ENCODE measurements around the gene BMS1.
"Not testable (repeated sequence)": the region's sequence is repeated elsewhere in the genome, so short reads cannot be mapped to it uniquely, and the experiment has no call there.

Gene BMS1

GRCh38 chr10:42790835-42791234, 8.2 kb downstream of the BMS1 start:
- DNase-seq, result no peak

- DNase-seq, result no peak
Observed at GRCh38 chr10:42795701-42796100, 13.1 kb downstream of the BMS1 start.

DNA sequence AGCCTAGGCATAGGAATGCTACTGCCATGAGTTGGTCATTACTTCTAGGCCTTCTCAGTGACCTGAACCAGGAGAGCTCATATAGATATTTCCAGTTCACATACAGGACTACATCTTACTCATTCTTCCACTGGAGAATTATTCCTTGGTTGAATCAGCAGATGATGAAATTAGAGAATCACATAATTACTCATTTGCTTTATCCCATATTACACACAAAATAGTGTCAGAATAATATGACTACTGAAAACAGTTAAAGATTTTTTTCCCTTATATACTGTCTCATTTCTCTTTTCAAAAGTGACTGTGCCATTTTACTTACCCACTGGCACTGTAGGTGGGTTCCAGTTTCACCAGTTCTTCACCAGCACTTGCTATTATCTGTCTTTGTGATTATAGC, 18.5 kb downstream of the BMS1 start:
- DNase-seq, result no peak

- no peak for DNase-seq
Observed at GRCh38 chr10:42802876-42803275, 20.3 kb downstream of the BMS1 start.

- DNase-seq, result no peak
Observed at GRCh38 chr10:42809676-42810075, 27.1 kb downstream of the BMS1 start.

DNA sequence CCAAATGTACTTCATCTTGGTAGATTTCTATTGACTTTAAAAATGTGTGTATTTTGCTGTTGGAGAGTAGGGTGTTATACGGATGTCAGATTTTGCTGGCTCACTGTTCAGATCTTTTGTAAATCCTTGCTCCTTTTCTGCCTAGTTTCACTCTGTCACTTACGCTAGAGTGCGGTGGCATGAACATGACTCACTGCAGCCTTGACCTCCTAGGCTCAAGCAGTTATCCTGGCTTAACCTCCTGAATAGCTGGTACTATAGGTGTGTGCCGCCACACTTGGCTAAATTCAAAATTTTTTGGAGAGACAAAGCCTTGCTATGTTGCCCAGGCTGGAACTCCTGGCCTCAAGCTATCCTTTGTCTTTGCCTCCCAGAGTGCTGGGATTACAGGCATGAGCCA, 29.4 kb downstream of the BMS1 start:
- DNase-seq, result no peak

- DNase-seq, result not testable (repeated sequence)
Observed at GRCh38 chr10:42813989-42814687, 31.5 kb downstream of the BMS1 start.

DNA sequence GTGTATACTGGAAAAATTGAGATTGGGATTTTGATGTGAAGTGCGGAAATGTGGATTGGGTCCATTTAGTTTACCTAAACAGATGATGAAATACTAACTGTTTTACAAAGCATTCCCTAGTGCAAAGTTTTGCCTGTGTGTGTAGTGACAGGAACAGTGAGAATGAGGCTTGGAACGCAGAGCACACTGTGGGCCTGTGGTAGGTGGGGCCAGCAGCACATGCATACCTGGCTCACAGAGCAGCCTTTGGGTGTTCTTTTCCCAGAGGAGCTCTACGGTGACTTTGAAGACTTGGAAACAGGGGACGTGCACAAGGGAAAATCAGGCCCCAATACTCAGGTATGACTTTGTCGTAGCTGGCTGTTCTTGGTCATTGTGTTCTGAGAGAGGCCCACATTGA, 33.7 kb downstream of the BMS1 start:
- not testable (repeated sequence) for DNase-seq

GRCh38 chr10:42816912-42817311, 34.3 kb downstream of the BMS1 start:
- DNase-seq, result no peak

DNA sequence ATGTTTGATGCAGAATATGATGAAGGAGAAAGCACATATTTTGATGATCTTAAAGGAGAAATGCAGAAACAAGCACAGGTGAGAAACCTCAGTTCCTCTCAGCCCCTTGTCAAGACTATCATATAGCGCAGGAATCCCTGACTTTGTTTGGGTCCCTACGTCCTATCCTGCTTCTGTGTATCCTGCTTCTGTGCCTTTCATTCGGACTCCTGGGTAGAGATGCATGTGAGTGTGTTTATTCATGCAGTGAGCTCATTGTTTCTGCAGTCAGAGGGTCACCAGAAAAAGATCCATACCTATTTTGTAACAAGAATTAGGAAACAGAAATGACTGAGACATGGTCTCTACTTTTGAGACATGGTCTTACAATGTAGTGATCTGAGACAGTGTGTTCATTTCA, 34.8 kb downstream of the BMS1 start:
- DNase-seq, result not testable (repeated sequence)

DNA sequence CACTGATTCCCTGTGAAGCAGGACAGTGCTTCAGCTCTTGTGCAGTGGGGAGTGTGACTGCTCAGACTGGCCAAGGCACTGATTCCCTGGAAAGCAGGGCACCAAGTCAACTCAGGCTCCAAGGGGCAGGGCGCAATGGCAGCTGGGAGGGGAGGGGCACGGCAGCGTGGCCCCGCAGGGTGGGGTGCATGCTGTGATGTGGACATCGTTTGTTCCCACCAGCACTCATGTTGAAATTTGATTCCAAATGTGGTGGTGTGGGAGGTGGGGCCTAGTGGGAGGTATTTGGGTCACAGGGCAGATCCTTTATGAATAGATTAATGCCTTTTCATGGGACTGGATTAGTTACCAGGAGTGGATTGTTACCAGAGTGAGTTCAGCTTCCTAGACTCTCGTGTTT, 44.2 kb downstream of the BMS1 start:
- not testable (repeated sequence) for DNase-seq

GRCh38 chr10:42827201-42827600, 44.6 kb downstream of the BMS1 start:
- no peak for DNase-seq

DNA sequence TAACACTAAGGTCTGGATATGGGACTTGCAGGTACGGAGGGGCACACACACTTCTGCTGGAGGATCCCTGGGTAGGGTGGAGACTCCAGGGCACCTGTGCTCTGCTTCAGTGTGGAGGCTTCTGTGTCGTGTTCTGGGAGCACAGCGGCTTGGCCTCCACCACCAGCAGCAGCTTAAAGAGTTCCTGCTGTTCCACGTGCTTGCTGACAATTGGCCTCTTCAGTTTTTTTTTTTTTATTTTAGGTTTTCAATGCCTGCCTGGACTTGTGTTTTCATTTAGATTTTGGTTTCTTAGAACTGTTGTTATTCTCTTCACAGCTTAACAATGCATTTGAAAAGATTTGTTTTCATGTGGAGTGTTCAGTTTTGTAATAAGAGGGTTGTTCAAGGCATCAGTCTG, 45.8 kb downstream of the BMS1 start:
- DNase-seq, result not testable (repeated sequence)

GRCh38 chr10:42830237-42830636, 47.6 kb downstream of the BMS1 start:
- DNase-seq, result no peak

DNA sequence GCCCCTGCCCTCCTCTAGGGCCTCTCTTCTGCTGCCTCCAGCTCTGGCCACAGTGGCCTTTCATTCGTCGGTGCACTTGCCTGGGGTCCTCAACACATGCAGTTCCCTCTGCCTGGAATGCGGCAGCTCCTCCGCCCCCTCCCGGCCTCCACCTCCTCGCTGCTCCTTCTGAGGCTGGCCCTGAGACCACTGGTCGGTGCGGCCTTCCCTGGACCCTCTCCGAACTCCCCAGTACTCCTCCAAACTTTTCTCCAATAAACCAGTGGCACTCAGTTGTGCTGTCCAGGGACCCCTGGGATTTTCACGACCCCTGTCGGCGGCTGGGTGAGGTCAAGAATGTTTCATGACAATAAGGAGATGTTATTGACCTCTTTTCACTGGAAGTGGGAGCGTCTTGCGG, 53.5 kb downstream of the BMS1 start:
- no peak for DNase-seq

- DNase-seq, result no peak
Observed at GRCh38 chr10:42836771-42837468, 54.3 kb downstream of the BMS1 start.

- DNase-seq, result not testable (repeated sequence)
Observed at GRCh38 chr10:42844810-42845209, 62.2 kb downstream of the BMS1 start.

DNA sequence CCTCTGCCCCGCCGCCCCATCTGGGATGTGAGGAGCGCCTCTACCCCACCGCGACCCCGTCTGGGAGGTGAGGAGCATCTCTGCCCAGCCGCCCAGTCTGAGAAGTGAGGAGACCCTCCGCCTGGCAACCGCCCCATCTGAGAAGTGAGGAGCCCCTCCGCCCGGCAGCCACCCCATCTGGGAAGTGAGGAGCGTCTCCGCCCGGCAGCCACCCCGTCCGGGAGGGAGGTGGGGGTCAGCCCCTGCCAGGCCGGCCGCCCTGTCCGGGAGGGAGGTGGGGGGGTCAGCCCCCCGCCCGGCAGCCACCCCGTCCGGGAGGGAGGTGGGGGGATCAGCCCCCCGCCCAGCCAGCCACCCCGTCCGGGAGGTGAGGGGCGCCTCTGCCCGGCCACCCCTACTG, 64.7 kb downstream of the BMS1 start:
- not testable (repeated sequence) for DNase-seq

- no peak for DNase-seq
Observed at GRCh38 chr10:42850931-42851330, 68.3 kb downstream of the BMS1 start.

DNA sequence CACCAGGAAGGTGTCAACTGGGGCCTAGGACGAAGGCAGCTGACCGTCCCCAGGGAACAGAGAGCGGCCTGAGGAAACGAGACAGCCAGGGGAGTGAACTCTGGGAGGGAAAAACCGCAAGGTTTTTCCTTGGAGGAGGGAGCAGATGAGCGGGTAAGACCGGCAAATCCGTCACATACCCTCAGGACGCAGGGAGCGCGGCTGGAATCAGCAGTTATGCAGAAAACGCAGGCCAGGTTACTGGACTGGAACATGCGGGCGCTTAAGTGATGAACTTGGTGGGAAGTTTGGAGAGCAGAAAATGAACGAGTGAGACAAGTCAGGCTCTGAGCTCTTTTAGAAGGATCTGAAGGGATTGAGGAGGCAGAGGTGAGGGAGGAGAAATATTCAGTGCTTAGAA, 76.7 kb downstream of the BMS1 start:
- DNase-seq, result no peak

- DNase-seq, result not testable (repeated sequence)
Observed at GRCh38 chr10:42860016-42860415, 77.4 kb downstream of the BMS1 start.

GRCh38 chr10:42862801-42863200, 80.2 kb downstream of the BMS1 start:
- not testable (repeated sequence) for DNase-seq

DNA sequence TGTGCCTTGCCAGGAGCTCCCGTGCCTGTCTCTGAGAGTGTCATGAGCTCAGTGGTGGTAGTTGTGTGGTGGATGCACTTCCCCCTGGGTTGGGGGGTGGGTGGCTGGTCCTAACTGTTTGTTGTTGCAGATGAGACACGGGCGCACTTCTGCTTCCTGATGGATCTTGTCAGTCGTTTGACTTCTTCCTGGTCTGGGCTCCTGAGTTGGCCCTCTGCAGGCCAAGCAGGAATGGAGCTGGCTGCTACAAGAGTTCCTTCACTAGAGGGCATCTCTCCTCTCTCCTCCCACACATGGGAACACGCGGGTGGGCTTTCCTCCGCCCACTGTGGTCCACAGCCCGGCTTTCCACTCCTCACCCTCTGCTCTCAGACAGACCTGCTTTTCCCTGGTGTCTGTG, 82.0 kb downstream of the BMS1 start:
- DNase-seq, result peak; percentile 6

- DNase-seq, result no peak
Observed at GRCh38 chr10:42865716-42866114, 83.1 kb downstream of the BMS1 start.
